ENCODE results near the gene ADAMTS12.

GRCh38 chr5:33763435-33763834 lies 128.4 kb downstream of the ADAMTS12 start:
- no peak for TF ChIP-seq CTCF (conservative IDR thresholded peaks at IDR 0.05 in 1 of 2, IDR thresholded peaks at IDR 0.05 in 1 of 2; ENCODE audit: low read depth in 1 of 2, low read length in 2 of 2)
- TF ChIP-seq EZH2 (IDR thresholded peaks at IDR 0.05; ENCODE audit: low read length, missing control alignments): no peak
